ENCODE results near the gene MAPK11.

- TF ChIP-seq POLR2A (IDR thresholded peaks at IDR 0.05; ENCODE audit: low read length) (no peak), GATA1 (IDR thresholded peaks at IDR 0.05; ENCODE audit: low read depth, low read length) (no peak)
These were observed 31.4 kb upstream of the MAPK11 start for GRCh38 chr22:50301581-50301991.
